Measurements from ENCODE around the gene HS3ST2. TPM values are rescaled to one million over a fixed set of nuclear protein-coding genes. Genes with fewer than 3 reads are reported as not detected.

The HS3ST2 gene
- polyA plus RNA-seq (2012; ENCODE audit: insufficient read depth, insufficient read length, low read depth), result 13.1 TPM

GRCh38 chr16:22813948-22814710 is at the start of gene HS3ST2:
HS3ST2 (plus strand) TSS chr16:22814162; CDS start chr16:22814611, 449 bp downstream.
- H3K27me3 ChIP-seq, result peaks cover 8% of the 10 kb centered on the region; the same call in 1 of the 2 replicates
- TF ChIP-seq CTCF (IDR thresholded peaks at IDR 0.05; ENCODE audit: low read depth, low read length), result peak; percentile 44
- no peaks in the 10 kb centered on the region; the same call in 1 of the 2 replicates for H3K4me1 ChIP-seq
- peak; percentile 89 for DNase-seq
- H3K4me3 ChIP-seq (ENCODE audit: low read depth, low read length), result peak within 1 kb of the TSS; percentile 86
- no peaks in the 10 kb centered on the region for H3K36me3 ChIP-seq
- no peaks in the 10 kb centered on the region for H3K9me3 ChIP-seq

DNA sequence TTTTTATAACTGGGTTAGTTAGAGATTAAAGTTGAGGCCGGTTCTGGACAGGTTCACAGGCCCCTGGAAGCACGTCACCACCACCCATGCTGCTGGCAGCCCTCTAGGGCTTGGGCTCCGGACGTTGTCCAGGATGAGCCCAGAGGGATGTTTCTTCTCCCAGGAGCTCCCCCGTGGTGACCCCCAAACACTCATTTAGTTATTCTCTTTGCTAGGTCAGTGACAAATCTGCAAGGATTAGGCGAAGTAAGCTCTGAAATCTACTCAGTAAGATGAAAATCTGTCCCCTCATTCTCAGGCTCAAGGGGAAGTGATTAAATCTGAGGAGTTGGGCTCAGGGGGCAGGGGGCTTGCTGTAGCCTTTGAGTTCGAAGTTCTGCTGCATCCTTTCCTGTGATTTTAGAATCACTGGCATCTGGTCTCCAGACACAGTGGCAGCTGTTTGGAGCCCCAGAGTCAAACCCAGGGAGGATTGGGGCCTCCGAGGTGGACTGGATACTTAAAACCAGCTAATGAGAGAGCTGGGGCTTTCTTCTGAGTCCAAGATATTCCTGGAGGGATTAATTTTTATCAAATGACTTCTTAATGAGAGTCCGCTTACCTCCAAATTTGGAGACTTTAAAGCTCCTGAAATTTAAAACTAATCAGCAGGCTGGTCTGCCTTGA is 49.2 kb upstream of the HS3ST2 start:
- no peaks in the 10 kb centered on the region for H3K36me3 ChIP-seq
- H3K4me1 ChIP-seq, result peaks cover 29% of the 10 kb centered on the region
- H3K9me3 ChIP-seq, result no peaks in the 10 kb centered on the region
- peak overlapping the region; percentile 5 for H3K4me3 ChIP-seq (ENCODE audit: low read depth, low read length)
- no peak for TF ChIP-seq CTCF (IDR thresholded peaks at IDR 0.05; ENCODE audit: low read depth, low read length)
- H3K27me3 ChIP-seq, result no peaks in the 10 kb centered on the region
- peak; percentile 70 for DNase-seq

- Histone ChIP-seq H3K27me3 (no peaks in the 10 kb centered on the region), H3K36me3 (no peaks in the 10 kb centered on the region), H3K9me3 (no peaks in the 10 kb centered on the region), H3K4me3 (ENCODE audit: low read depth, low read length) (0 out of 2 replicates have a peak overlapping the region, but pooled peaks have one; percentile 5), H3K4me1 (peaks cover 29% of the 10 kb centered on the region)
- no peak for DNase-seq
- TF ChIP-seq CTCF (IDR thresholded peaks at IDR 0.05; ENCODE audit: low read depth, low read length), result no peak
Observed at GRCh38 chr16:22765479-22765878, 48.5 kb upstream of the HS3ST2 start.

DNA sequence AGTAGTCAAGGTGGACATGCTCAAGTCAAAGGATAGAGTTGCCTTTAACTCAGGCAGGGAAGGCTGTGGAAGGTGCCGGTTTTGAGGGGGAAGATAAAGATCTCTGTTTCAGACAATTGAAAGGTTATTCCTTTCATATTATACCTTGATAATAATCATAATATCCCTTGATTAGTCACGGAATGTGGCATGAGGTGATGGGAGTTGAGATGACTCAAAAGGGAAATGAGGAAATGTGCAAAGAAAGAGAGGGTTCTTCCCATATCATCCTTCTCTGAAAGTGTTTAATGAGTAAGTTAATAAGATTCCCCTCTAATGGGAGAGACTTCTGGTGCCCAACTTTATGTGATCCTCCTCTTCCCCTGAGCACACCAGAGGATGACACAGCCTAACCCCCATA is 43.1 kb upstream of the HS3ST2 start:
- Histone ChIP-seq H3K4me1 (peaks cover 24% of the 10 kb centered on the region), H3K4me3 (ENCODE audit: low read depth, low read length) (no peak overlapping the region), H3K36me3 (no peaks in the 10 kb centered on the region), H3K27me3 (no peaks in the 10 kb centered on the region), H3K9me3 (0 out of 2 replicates have a peak, but pooled peaks cover 2% of the 10 kb centered on the region)
- no peak for DNase-seq
- no peak for TF ChIP-seq CTCF (IDR thresholded peaks at IDR 0.05; ENCODE audit: low read depth, low read length)

- TF ChIP-seq CTCF (IDR thresholded peaks at IDR 0.05; ENCODE audit: low read depth, low read length), result no peak
- H3K4me1 ChIP-seq, result peaks cover 27% of the 10 kb centered on the region
- no peaks in the 10 kb centered on the region for H3K36me3 ChIP-seq
- H3K9me3 ChIP-seq, result 0 out of 2 replicates have a peak, but pooled peaks cover 2% of the 10 kb centered on the region
- no peaks in the 10 kb centered on the region for H3K27me3 ChIP-seq
- no peak overlapping the region for H3K4me3 ChIP-seq (ENCODE audit: low read depth, low read length)
- no peak for DNase-seq
Observed at GRCh38 chr16:22771551-22771950, 42.4 kb upstream of the HS3ST2 start.
